Fibroblast of lung (primary cell): ENCODE data around the gene GPR180. TPM values are rescaled to one million over a fixed set of nuclear protein-coding genes. Genes with fewer than 3 reads are reported as not detected.

ENCODE experiments used
- DNase-seq, 2 donors: peaks; one replicate each; pipeline versions ENCODE4 v3.0.0 to v3.0.0-alpha.2; 2010; ENCODE audit warnings: low read depth in 2 of 2
- H2AFZ ChIP-seq: 2 replicates; pipeline ENCODE4 v1.5.1; 2012; ENCODE audit warnings: low read length, control low read depth, inconsistent platforms
- H3K27ac ChIP-seq: 2 replicates; pipeline ENCODE4 v1.5.1; 2011; ENCODE audit warnings: low read length, control low read depth; ENCODE audit not compliant: insufficient read depth
- H3K27me3 ChIP-seq: 2 replicates; pipeline ENCODE4 v1.5.1; 2011; ENCODE audit warnings: mild to moderate bottlenecking, low read length; ENCODE audit not compliant: control insufficient read depth, insufficient read depth
- H3K36me3 ChIP-seq: 2 replicates; pipeline ENCODE4 v1.5.1; 2011; ENCODE audit warnings: low read length; ENCODE audit not compliant: control insufficient read depth, insufficient read depth
- H3K4me1 ChIP-seq: 2 replicates; pipeline ENCODE4 v1.5.1; 2011; ENCODE audit warnings: low read length; ENCODE audit not compliant: control insufficient read depth, insufficient read depth; ENCODE audit errors: extremely low read depth
- H3K4me2 ChIP-seq: 2 replicates; pipeline ENCODE4 v1.5.1; 2011; ENCODE audit warnings: low read length, control low read depth; ENCODE audit not compliant: insufficient read depth; ENCODE audit errors: extremely low read depth
- H3K4me3 ChIP-seq, 4 experiments: fragments of 200-600 bp in 1 of 4; sonication (generic) in 1 of 4; replicated peaks in 1 of 4; 2 replicates each; pipeline ENCODE4 v1.5.1; 2011 to 2016; ENCODE audit warnings: low read length in 4 of 4, low read depth in 3 of 4, mild to moderate bottlenecking in 3 of 4, control low read depth in 2 of 4, inconsistent platforms in 1 of 4, mixed read lengths in 1 of 4; ENCODE audit not compliant: insufficient read depth in 1 of 4; ENCODE audit errors: control extremely low read depth in 1 of 4
- H3K79me2 ChIP-seq: 2 replicates; pipeline ENCODE4 v1.5.1; 2012; ENCODE audit warnings: mild to moderate bottlenecking, low read length, inconsistent platforms; ENCODE audit not compliant: control insufficient read depth, insufficient read depth
- H3K9ac ChIP-seq: 2 replicates; pipeline ENCODE4 v1.5.1; 2011; ENCODE audit warnings: mild to moderate bottlenecking, low read length, control low read depth; ENCODE audit not compliant: insufficient read depth
- H3K9me3 ChIP-seq: 2 replicates; pipeline ENCODE4 v1.5.1; 2012; ENCODE audit warnings: low read depth, low read length; ENCODE audit not compliant: control insufficient read depth, insufficient read depth
- H4K20me1 ChIP-seq: 2 replicates; pipeline ENCODE4 v1.5.1; 2011; ENCODE audit warnings: low read length; ENCODE audit not compliant: control insufficient read depth, insufficient read depth; ENCODE audit errors: extremely low read depth
- CTCF ChIP-seq, 2 donors: IDR thresholded peaks in 1 of 2; conservative IDR thresholded peaks in 1 of 2; 1 replicate in 1 of 2; 2 replicates in 1 of 2; pipeline ENCODE4 v1.5.1; 2011 to 2012; ENCODE audit warnings: low read length in 2 of 2, control low read depth in 1 of 2, inconsistent platforms in 1 of 2, low read depth in 1 of 2, mild to moderate bottlenecking in 1 of 2
- EZH2 ChIP-seq: IDR thresholded peaks from 2 replicates; pipeline ENCODE4 v1.5.1; 2012; ENCODE audit warnings: low read length, control low read depth, mild to moderate bottlenecking; ENCODE audit errors: missing control alignments
- polyA plus RNA-seq, 2 donors: library from polyadenylated mRNA; depleted of rRNA in 1 of 2; stranded (reverse) in 1 of 2; unstranded in 1 of 2; fragments of >200 nt; gene quantifications; 2 replicates each; pipeline ENCODE4 v1.2.1, GENCODE V29; 2011 to 2012; ENCODE audit warnings: missing spikeins in 1 of 2
- total RNA-seq: library from RNA; depleted of rRNA; stranded (reverse); fragments of >200 nt; gene quantifications from 2 replicates; pipeline ENCODE4 v1.2.1, GENCODE V29; 2014

GPR180 gene
- total and polyA plus RNA-seq, 2 donors (not counting 1 experiment from before 2014, with no cell fraction given), result 9.0 to 12.1 TPM

- no peak overlapping the region for H3K27ac ChIP-seq
- H2AFZ ChIP-seq, result no peak overlapping the region
- no peaks in the 10 kb centered on the region for H3K79me2 ChIP-seq
- H3K36me3 ChIP-seq, result peaks cover 2% of the 10 kb centered on the region
- no peaks in the 10 kb centered on the region for H4K20me1 ChIP-seq
- H3K4me2 ChIP-seq, result no peak overlapping the region
- no peaks in the 10 kb centered on the region for H3K9me3 ChIP-seq
- H3K27me3 ChIP-seq, result no peaks in the 10 kb centered on the region
- H3K4me1 ChIP-seq, result no peaks in the 10 kb centered on the region
- no peak overlapping the region for H3K4me3 ChIP-seq
- TF ChIP-seq CTCF (conservative IDR thresholded peaks at IDR 0.05 in 1 of 2, IDR thresholded peaks at IDR 0.05 in 1 of 2; ENCODE audit: low read depth in 1 of 2, low read length in 2 of 2) (no peak), EZH2 (no peak)
- DNase-seq, result no peak
- no peak overlapping the region for H3K9ac ChIP-seq
Observed at GRCh38 chr13:94585543-94586101, 16.0 kb upstream of the GPR180 start.

GRCh38 chr13:94586371-94586770 is 15.3 kb upstream of the GPR180 start:
- H3K36me3 ChIP-seq, result peaks cover under 1% of the 10 kb centered on the region
- no peak overlapping the region for H3K9ac ChIP-seq
- H3K4me1 ChIP-seq, result no peaks in the 10 kb centered on the region
- no peak overlapping the region for H2AFZ ChIP-seq
- no peak for DNase-seq
- TF ChIP-seq EZH2 (no peak), CTCF (conservative IDR thresholded peaks at IDR 0.05 in 1 of 2, IDR thresholded peaks at IDR 0.05 in 1 of 2; ENCODE audit: low read depth in 1 of 2, low read length in 2 of 2) (no peak)
- H3K4me3 ChIP-seq, result no peak overlapping the region
- no peaks in the 10 kb centered on the region for H4K20me1 ChIP-seq
- H3K27ac ChIP-seq, result no peak overlapping the region
- H3K79me2 ChIP-seq, result no peaks in the 10 kb centered on the region
- H3K9me3 ChIP-seq, result no peaks in the 10 kb centered on the region
- H3K27me3 ChIP-seq, result no peaks in the 10 kb centered on the region
- no peak overlapping the region for H3K4me2 ChIP-seq

GRCh38 chr13:94588541-94588940 is 13.1 kb upstream of the GPR180 start:
- no peaks in the 10 kb centered on the region for H3K79me2 ChIP-seq
- no peaks in the 10 kb centered on the region for H4K20me1 ChIP-seq
- no peaks in the 10 kb centered on the region for H3K36me3 ChIP-seq

More at GRCh38 chr13:94588541-94588940, 13.1 kb upstream of the GPR180 start:
- Histone ChIP-seq H3K27me3 (no peaks in the 10 kb centered on the region), H3K9me3 (no peaks in the 10 kb centered on the region), H3K4me1 (no peaks in the 10 kb centered on the region), H2AFZ (no peak overlapping the region), H3K27ac (no peak overlapping the region), H3K4me3 (no peak overlapping the region), H3K4me2 (no peak overlapping the region), H3K9ac (no peak overlapping the region)
- no peak for DNase-seq
- TF ChIP-seq CTCF (conservative IDR thresholded peaks at IDR 0.05 in 1 of 2, IDR thresholded peaks at IDR 0.05 in 1 of 2; ENCODE audit: low read depth in 1 of 2, low read length in 2 of 2) (no peak), EZH2 (no peak)
